T-cell (primary cell): Measurements from ENCODE around the gene ZCCHC13. TPM values are rescaled to one million over a fixed set of nuclear protein-coding genes. Genes with fewer than 3 reads are reported as not detected.
A peak's percentile ranks its signal among the peaks of the same experiment; 100 is the strongest.
"Not testable (repeated sequence)": the region's sequence is repeated elsewhere in the genome, so short reads cannot be mapped to it uniquely, and the experiment has no call there.

ENCODE experiments used
- ATAC-seq, 4 experiments: fragments of 200-7000 bp in 3 of 4; fragments of 150-1000 bp in 1 of 4; cut with Tn5 transposase; replicated peaks in 1 of 4; 1 replicate in 3 of 4; 2 replicates in 1 of 4; pipeline ENCODE4 v1.10.0; 2021; ENCODE audit warnings: moderate library complexity in 3 of 4, mild to moderate bottlenecking in 2 of 4, moderate number of reproducible peaks in 1 of 4
- CTCF ChIA-PET, 2 donors: fragments of 300-600 bp; sonication (Branson Sonifier 250); formaldehyde crosslinking; loops; one replicate each; lab custom pipeline; 2022; ENCODE audit warnings: antibody characterized with exemption in 2 of 2; lab: Charles Lee
- POLR2A ChIA-PET, 2 donors: fragments of 300-600 bp; sonication (Branson Sonifier 250); formaldehyde crosslinking; loops; one replicate each; lab custom pipeline; 2022; ENCODE audit warnings: antibody characterized with exemption in 2 of 2; lab: Charles Lee
- DNase-seq, 35 experiments: peaks; one replicate each; pipeline versions ENCODE4 v3.0.0 to v3.0.0-alpha.2; 2013 to 2023
- H3K27ac ChIP-seq: one replicate; pipeline ENCODE4 v1.5.1; 2013; ENCODE audit warnings: low read length
- H3K27me3 ChIP-seq, 2 experiments: replicated peaks in 1 of 2; 1 replicate in 1 of 2; 2 replicates in 1 of 2; pipeline versions ENCODE4 v1.6.1 to v1.7.0; 2013; ENCODE audit warnings: low read length in 1 of 2, mixed read lengths in 1 of 2; ENCODE audit not compliant: control insufficient read depth in 2 of 2, insufficient read depth in 2 of 2; ENCODE audit errors: extremely low read depth in 1 of 2
- H3K36me3 ChIP-seq, 2 donors: 1 replicate in 1 of 2; 2 replicates in 1 of 2; pipeline versions ENCODE4 v1.6.1 to v1.7.0; 2013; ENCODE audit warnings: low read length in 1 of 2; ENCODE audit not compliant: control insufficient read depth in 2 of 2, insufficient read depth in 1 of 2; ENCODE audit errors: extremely low read depth in 1 of 2
- H3K4me1 ChIP-seq, 2 experiments: 1 replicate in 1 of 2; 2 replicates in 1 of 2; pipeline versions ENCODE4 v1.6.1 to v1.7.0; 2013; ENCODE audit warnings: low read length in 2 of 2, mixed read lengths in 1 of 2; ENCODE audit not compliant: insufficient read depth in 2 of 2, control insufficient read depth in 1 of 2; ENCODE audit errors: extremely low read depth in 1 of 2
- H3K4me3 ChIP-seq, 2 donors: 1 replicate in 1 of 2; 2 replicates in 1 of 2; pipeline versions ENCODE4 v1.5.1 to v1.7.0; 2013; ENCODE audit warnings: mild to moderate bottlenecking in 2 of 2, low read length in 1 of 2, moderate library complexity in 1 of 2; ENCODE audit not compliant: control insufficient read depth in 1 of 2; ENCODE audit errors: extremely low read depth in 1 of 2
- H3K9me3 ChIP-seq: 2 replicates; pipeline ENCODE4 v1.7.0; 2013
- H3K27ac Mint-ChIP-seq, 2 donors: one replicate each; pipeline ENCODE4 v1.8.0; 2020 to 2021; ENCODE audit warnings: mild to moderate bottlenecking in 2 of 2, mixed read lengths in 2 of 2
- H3K27me3 Mint-ChIP-seq, 2 donors: one replicate each; pipeline ENCODE4 v1.8.0; 2021 to 2022; ENCODE audit warnings: mixed read lengths in 2 of 2
- H3K36me3 Mint-ChIP-seq: one replicate; pipeline ENCODE4 v1.8.0; 2021; ENCODE audit warnings: mixed read lengths
- H3K4me1 Mint-ChIP-seq, 3 donors: one replicate each; pipeline ENCODE4 v1.8.0; 2020 to 2022; ENCODE audit warnings: mixed read lengths in 3 of 3, mild to moderate bottlenecking in 1 of 3
- H3K4me3 Mint-ChIP-seq, 3 donors: one replicate each; pipeline ENCODE4 v1.8.0; 2020 to 2022; ENCODE audit warnings: mild to moderate bottlenecking in 3 of 3, mixed read lengths in 3 of 3, moderate library complexity in 3 of 3
- H3K9me3 Mint-ChIP-seq, 3 donors: one replicate each; pipeline ENCODE4 v1.8.0; 2020 to 2022; ENCODE audit warnings: mixed read lengths in 3 of 3
- WGBS: methylation state at CpG from one replicate; pipeline ENCODE4 v1.1.5; 2013; ENCODE audit warnings: missing lambda C conversion rate; ENCODE audit not compliant: insufficient coverage; 5-methylcytosine and 5-hydroxymethylcytosine counted together
- total RNA-seq, 35 experiments: library from RNA in 6 of 35; stranded (reverse) in 6 of 35; fragments of 120-200 nt in 1 of 35; gene quantifications; one replicate each; pipeline versions ENCODE4 v1.2.1 to v1.2.4 and lab custom pipeline; 2013 to 2026

The ZCCHC13 gene
- total RNA-seq, 5 donors from 2014 or later (not counting 1 experiment from before 2014, with no cell fraction given), result not detected

GRCh38 chrX:74300869-74301268 lies 3.1 kb upstream of the ZCCHC13 start:
- no peak overlapping the region for H3K4me3 ChIP-seq
- no peaks in the 10 kb centered on the region for H3K36me3 ChIP-seq
- Mint-ChIP-seq H3K27ac (no peak overlapping the region), H3K36me3 (no peaks in the 10 kb centered on the region), H3K27me3 (peaks cover 0 to 8% of the 10 kb centered on the region in 2 donors), H3K9me3 (no peaks in the 10 kb centered on the region), H3K4me3 (no peak overlapping the region), H3K4me1 (no peaks in the 10 kb centered on the region)
- POLR2A ChIA-PET, result interaction anchor here in 1 of 2 donors (0.6 kb wide), 1 partner anchor 8 kb away, joined by 3 read pairs; no protein-coding TSS in a partner anchor
- CTCF ChIA-PET, result no interaction called here
- ATAC-seq (no peak), DNase-seq (no peak)
- H3K27ac ChIP-seq, result no peak overlapping the region
- H3K27me3 ChIP-seq, result no peaks in the 10 kb centered on the region
- no peaks in the 10 kb centered on the region for H3K9me3 ChIP-seq
- no CpG with 5 or more reads among the region's 4 CpGs for WGBS
- H3K4me1 ChIP-seq, result no peaks in the 10 kb centered on the region

- H3K9me3 ChIP-seq, result no peaks in the 10 kb centered on the region
- ATAC-seq, result no peak
- no peak for DNase-seq
- Mint-ChIP-seq H3K27me3 (peaks cover 0 to 9% of the 10 kb centered on the region in 2 donors), H3K36me3 (no peaks in the 10 kb centered on the region), H3K9me3 (no peaks in the 10 kb centered on the region), H3K4me3 (no peak overlapping the region), H3K27ac (no peak overlapping the region), H3K4me1 (no peaks in the 10 kb centered on the region)
- no peaks in the 10 kb centered on the region for H3K4me1 ChIP-seq
- no CpG with 5 or more reads among the region's 4 CpGs for WGBS
- no peak overlapping the region for H3K27ac ChIP-seq
- H3K4me3 ChIP-seq, result no peak overlapping the region
- POLR2A ChIA-PET, result no interaction called here
- CTCF ChIA-PET, result no interaction called here
- no peaks in the 10 kb centered on the region for H3K27me3 ChIP-seq
- H3K36me3 ChIP-seq, result no peaks in the 10 kb centered on the region
Measured at GRCh38 chrX:74318672-74319071, 14.7 kb downstream of the ZCCHC13 start.

DNA sequence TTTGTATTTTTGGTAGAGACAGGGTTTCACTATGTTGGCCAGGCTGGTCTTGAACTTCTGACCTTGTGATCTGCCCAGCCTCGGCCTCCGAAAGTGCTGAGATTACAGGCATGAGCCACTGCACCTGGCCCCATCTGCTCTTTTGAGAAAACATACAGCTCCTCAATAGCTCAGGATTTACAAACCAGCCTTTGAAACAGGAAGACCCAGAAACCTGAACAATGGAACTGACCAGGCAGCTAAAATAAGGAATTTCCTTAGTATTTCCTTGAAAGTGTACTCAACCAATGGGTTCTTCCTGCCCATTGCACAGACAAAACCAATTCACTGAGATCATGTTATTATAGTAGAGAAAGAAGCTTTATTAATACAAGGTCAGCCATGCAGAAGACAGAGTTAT lies 15.3 kb downstream of the ZCCHC13 start:
- H3K9me3 ChIP-seq, H3K9me3 Mint-ChIP-seq, ATAC-seq, H3K4me1 Mint-ChIP-seq, DNase-seq, H3K27me3 ChIP-seq, H3K4me1 ChIP-seq, CTCF ChIA-PET, H3K4me3 ChIP-seq, H3K27ac ChIP-seq, H3K27ac Mint-ChIP-seq, H3K27me3 Mint-ChIP-seq, H3K4me3 Mint-ChIP-seq, H3K36me3 Mint-ChIP-seq, H3K36me3 ChIP-seq: not testable (repeated sequence)
- POLR2A ChIA-PET, result interaction anchor here in 1 of 2 donors (0.7 kb wide), 1 partner anchor 50 kb away, joined by 5 read pairs; no protein-coding TSS in a partner anchor
- 80% methylated on average over 1 of the region's 2 CpGs for WGBS

DNA sequence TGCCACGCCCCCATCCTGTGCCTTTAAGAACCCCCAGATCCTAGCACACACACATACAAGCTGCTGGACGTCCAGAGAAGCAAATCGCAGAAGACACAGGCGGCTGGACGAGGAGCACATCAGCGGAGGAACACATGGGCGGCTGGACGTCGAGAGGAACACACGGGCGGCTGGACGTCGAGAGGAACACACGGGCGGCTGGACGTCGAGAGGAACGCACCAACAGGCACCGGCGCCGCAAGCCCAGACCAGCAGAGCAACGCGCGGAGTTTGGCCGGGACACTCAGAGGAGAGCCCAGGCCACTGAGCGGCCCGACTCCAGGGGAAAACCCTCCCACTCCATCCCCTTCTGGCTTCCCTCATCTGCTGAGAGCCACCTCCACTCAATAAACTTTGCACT lies 17.2 kb downstream of the ZCCHC13 start:
- no peak overlapping the region for H3K27ac ChIP-seq
- Mint-ChIP-seq H3K9me3 (no peaks in the 10 kb centered on the region), H3K27ac (no peak overlapping the region), H3K36me3 (no peaks in the 10 kb centered on the region), H3K4me3 (no peak overlapping the region), H3K27me3 (peaks cover 0 to 3% of the 10 kb centered on the region in 2 donors), H3K4me1 (no peaks in the 10 kb centered on the region)
- H3K36me3 ChIP-seq, result no peaks in the 10 kb centered on the region
- no peaks in the 10 kb centered on the region for H3K4me1 ChIP-seq
- 70% methylated on average over 2 of the region's 27 CpGs for WGBS
- ChIA-PET POLR2A (no interaction called here), CTCF (no interaction called here)
- DNase-seq, result no peak
- H3K27me3 ChIP-seq, result no peaks in the 10 kb centered on the region
- H3K9me3 ChIP-seq, result no peaks in the 10 kb centered on the region
- H3K4me3 ChIP-seq, result no peak overlapping the region
- no peak for ATAC-seq

DNA sequence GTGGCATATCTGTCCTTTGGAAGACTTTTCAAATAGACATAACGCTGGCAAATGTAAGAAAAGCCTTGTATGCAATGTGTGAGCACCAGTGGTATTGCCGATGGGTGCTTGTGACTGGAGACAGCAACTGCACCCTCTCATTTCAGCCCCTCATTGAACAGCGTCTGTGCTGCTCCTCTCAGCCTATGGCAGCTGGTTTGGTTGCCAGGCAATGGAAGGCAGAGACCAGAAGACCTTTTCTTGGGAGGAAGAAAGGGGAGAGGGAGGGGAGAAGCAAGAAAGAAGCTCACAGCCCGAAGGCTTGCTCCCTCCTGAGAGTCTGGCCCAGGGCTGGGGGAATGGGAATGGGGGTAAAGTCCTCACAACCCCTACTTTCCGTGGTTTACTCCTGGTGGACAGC lies 20.2 kb downstream of the ZCCHC13 start:
- no peaks in the 10 kb centered on the region for H3K4me1 Mint-ChIP-seq
- WGBS, result no CpG with 5 or more reads among the region's 5 CpGs
- H3K27me3 ChIP-seq, result no peaks in the 10 kb centered on the region

DNA sequence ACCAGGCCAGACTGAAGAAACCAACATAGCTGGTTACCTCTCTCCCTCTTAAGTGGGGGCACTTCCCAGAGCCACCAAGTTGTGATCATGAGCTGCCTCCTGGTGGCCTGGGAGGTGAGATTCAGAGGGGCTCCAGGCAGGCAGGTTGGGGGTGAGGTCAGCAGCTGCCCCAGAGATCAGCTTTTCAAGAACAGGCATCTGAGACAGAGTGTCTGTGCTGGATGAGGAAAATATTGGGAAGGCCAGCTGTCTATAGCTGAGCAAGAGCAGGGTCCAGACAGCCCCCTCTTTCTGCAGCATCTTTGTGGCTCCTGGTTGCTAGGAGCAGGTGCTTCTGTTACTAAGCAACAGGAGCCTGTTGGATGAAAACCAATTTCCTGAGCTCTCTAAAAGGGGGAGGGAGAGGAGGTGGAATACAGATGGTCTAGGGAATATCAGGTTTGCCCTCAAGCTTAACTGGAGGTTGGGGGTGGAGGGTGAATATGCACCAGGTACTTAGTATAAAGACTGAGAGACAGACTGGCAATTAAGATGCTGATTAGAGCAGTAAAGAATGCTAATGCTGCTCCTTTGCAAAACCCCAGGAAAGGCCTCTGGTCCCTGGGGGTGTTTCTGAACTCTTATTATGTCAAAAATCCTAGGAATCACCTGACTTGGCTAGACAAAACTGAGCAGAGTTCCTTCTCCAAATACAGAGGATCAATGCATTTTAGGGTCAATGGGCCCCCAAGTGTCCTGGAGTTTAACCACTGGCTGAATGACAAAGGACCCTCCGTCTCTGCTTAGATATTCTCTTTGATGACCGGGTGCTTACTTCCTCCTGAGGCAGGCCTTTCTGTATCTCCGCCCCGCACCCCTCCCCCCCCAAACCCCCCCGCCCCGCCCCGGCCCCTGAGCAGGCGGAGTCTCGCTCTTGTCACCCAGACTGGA lies 21.4 kb downstream of the ZCCHC13 start:
- ChIA-PET CTCF (interaction anchor here (0.5 to 1.0 kb wide), 2 partner anchors 33 to 333 kb away, joined by 3 read pairs; no protein-coding TSS in a partner anchor), POLR2A (no interaction called here)
- H3K9me3 Mint-ChIP-seq, result no peaks in the 10 kb centered on the region
- H3K4me1 ChIP-seq, result no peaks in the 10 kb centered on the region
- H3K27ac ChIP-seq, result no peak overlapping the region
- H3K9me3 ChIP-seq, result no peaks in the 10 kb centered on the region
- peaks cover 0 to 7% of the 10 kb centered on the region in 2 donors for H3K27me3 Mint-ChIP-seq
- ATAC-seq, result no peak
- no peaks in the 10 kb centered on the region for H3K36me3 Mint-ChIP-seq
- H3K27me3 ChIP-seq, result no peaks in the 10 kb centered on the region
- no peak overlapping the region for H3K27ac Mint-ChIP-seq
- no CpG with 5 or more reads among the region's 9 CpGs for WGBS
- peak in 1 of 35 experiments; percentile 17 for DNase-seq
- H3K4me3 ChIP-seq, result no peak overlapping the region
- no peak overlapping the region for H3K4me3 Mint-ChIP-seq
- H3K36me3 ChIP-seq, result no peaks in the 10 kb centered on the region
- H3K4me1 Mint-ChIP-seq, result no peaks in the 10 kb centered on the region

More for the DNA sequence above, 20.2 kb downstream of the ZCCHC13 start:
- H3K4me3 Mint-ChIP-seq, result no peak overlapping the region
- no peak for ATAC-seq
- ChIA-PET CTCF (interaction anchor here in 1 of 2 donors (1.0 kb wide), 1 partner anchor 332 kb away, joined by 3 read pairs; no protein-coding TSS in a partner anchor), POLR2A (interaction anchor here in 1 of 2 donors (0.5 kb wide), 1 partner anchor 9 kb away, joined by 6 read pairs; no protein-coding TSS in a partner anchor)
- no peak overlapping the region for H3K27ac Mint-ChIP-seq
- H3K27me3 Mint-ChIP-seq, result peaks cover 0 to 4% of the 10 kb centered on the region in 2 donors
- no peaks in the 10 kb centered on the region for H3K9me3 ChIP-seq
- no peaks in the 10 kb centered on the region for H3K4me1 ChIP-seq
- no peak for DNase-seq
- no peaks in the 10 kb centered on the region for H3K9me3 Mint-ChIP-seq
- no peak overlapping the region for H3K4me3 ChIP-seq
- H3K27ac ChIP-seq, result no peak overlapping the region
- H3K36me3 ChIP-seq, result no peaks in the 10 kb centered on the region
- no peaks in the 10 kb centered on the region for H3K36me3 Mint-ChIP-seq
